Astrocyte (in vitro differentiated cells and primary cell): Measurements from ENCODE around the gene CMTM8. TPM values are rescaled to one million over a fixed set of nuclear protein-coding genes. Genes with fewer than 3 reads are reported as not detected.

Experiments
- DNase-seq: peaks from one replicate; pipeline ENCODE4 v3.0.0-alpha.2; 2010; ENCODE audit warnings: low read depth
- FAIRE-seq: peaks from 2 replicates; lab custom pipeline; 2011; peaks lifted over from hg19 to GRCh38; lab: Jason Lieb, UNC
- H2AFZ ChIP-seq: 2 replicates; pipeline ENCODE4 v1.6.0; 2012; ENCODE audit warnings: low read depth, low read length, inconsistent platforms
- H3K27ac ChIP-seq: 2 replicates; pipeline ENCODE4 v1.5.1; 2011; ENCODE audit warnings: low read depth, low read length, inconsistent platforms
- H3K27me3 ChIP-seq: 2 replicates; pipeline ENCODE4 v1.6.0; 2011; ENCODE audit warnings: low read length, inconsistent platforms; ENCODE audit not compliant: insufficient read depth
- H3K36me3 ChIP-seq: 2 replicates; pipeline ENCODE4 v1.5.1; 2011; ENCODE audit warnings: low read length, inconsistent platforms; ENCODE audit not compliant: insufficient read depth
- H3K4me1 ChIP-seq: 2 replicates; pipeline ENCODE4 v1.5.1; 2011; ENCODE audit warnings: low read length, inconsistent platforms; ENCODE audit not compliant: insufficient read depth
- H3K4me2 ChIP-seq: 2 replicates; pipeline ENCODE4 v1.6.0; 2012; ENCODE audit warnings: low read length, inconsistent platforms
- H3K4me3 ChIP-seq: 2 replicates; pipeline ENCODE4 v1.5.1; 2011; ENCODE audit warnings: low read depth, mild to moderate bottlenecking, low read length, inconsistent platforms; ENCODE audit not compliant: insufficient read depth
- H3K79me2 ChIP-seq: 2 replicates; pipeline ENCODE4 v1.6.0; 2012; ENCODE audit warnings: mild to moderate bottlenecking, low read length, inconsistent platforms; ENCODE audit not compliant: insufficient read depth
- H3K9ac ChIP-seq: 2 replicates; pipeline ENCODE4 v1.6.0; 2012; ENCODE audit warnings: mild to moderate bottlenecking, low read length, inconsistent platforms
- H3K9me3 ChIP-seq: 2 replicates; pipeline ENCODE4 v1.5.1; 2012; ENCODE audit warnings: low read depth, mild to moderate bottlenecking, low read length, inconsistent platforms; ENCODE audit not compliant: insufficient read depth
- H4K20me1 ChIP-seq: 2 replicates; pipeline ENCODE4 v1.6.0; 2012; ENCODE audit warnings: low read length, inconsistent platforms; ENCODE audit not compliant: insufficient read depth
- H3K27ac Mint-ChIP-seq: one replicate; pipeline ENCODE4 v1.8.0; 2021; ENCODE audit warnings: mild to moderate bottlenecking, mixed read lengths; ENCODE audit not compliant: unreplicated experiment
- H3K27me3 Mint-ChIP-seq: one replicate; pipeline ENCODE4 v1.8.0; 2021; ENCODE audit warnings: low read depth, mixed read lengths; ENCODE audit not compliant: unreplicated experiment
- H3K36me3 Mint-ChIP-seq: one replicate; pipeline ENCODE4 v1.8.0; 2021; ENCODE audit warnings: low read depth, mixed read lengths; ENCODE audit not compliant: unreplicated experiment
- H3K4me1 Mint-ChIP-seq: one replicate; pipeline ENCODE4 v1.8.0; 2021; ENCODE audit warnings: low read depth, mixed read lengths; ENCODE audit not compliant: unreplicated experiment
- H3K4me3 Mint-ChIP-seq: one replicate; pipeline ENCODE4 v1.8.0; 2021; ENCODE audit warnings: mild to moderate bottlenecking, moderate library complexity, mixed read lengths; ENCODE audit not compliant: unreplicated experiment
- H3K9me3 Mint-ChIP-seq: one replicate; pipeline ENCODE4 v1.8.0; 2021; ENCODE audit warnings: mild to moderate bottlenecking, mixed read lengths; ENCODE audit not compliant: unreplicated experiment
- CTCF ChIP-seq: IDR thresholded peaks from 2 replicates; pipeline ENCODE4 v1.5.1; 2011; ENCODE audit warnings: low read depth, mild to moderate bottlenecking, inconsistent platforms, low read length, moderate library complexity; ENCODE audit not compliant: insufficient read depth
- EZH2 ChIP-seq: IDR thresholded peaks from 2 replicates; pipeline ENCODE4 v1.6.1; 2012; ENCODE audit warnings: mild to moderate bottlenecking, low read length, inconsistent platforms; ENCODE audit not compliant: insufficient read depth
- total RNA-seq: library from RNA; stranded (reverse); gene quantifications from 2 replicates; pipeline ENCODE4 v1.2.1, GENCODE V29; 2021

Gene CMTM8
- total RNA-seq, 1 donor from 2014 or later = 1.6 TPM

GRCh38 chr3:32349184-32349583, 110.7 kb downstream of the CMTM8 start:
- H3K4me3 Mint-ChIP-seq = no peak overlapping the region
- DNase-seq (no peak), FAIRE-seq (no peak)
- no peaks in the 10 kb centered on the region for H3K9me3 Mint-ChIP-seq
- H3K9ac ChIP-seq = no peak overlapping the region
- no peak overlapping the region for H3K4me2 ChIP-seq
- no peaks in the 10 kb centered on the region for H3K36me3 ChIP-seq
- H3K4me1 ChIP-seq = no peaks in the 10 kb centered on the region
- H3K27me3 Mint-ChIP-seq = no peaks in the 10 kb centered on the region
- H2AFZ ChIP-seq = no peak overlapping the region
- no peak overlapping the region for H3K27ac Mint-ChIP-seq
- no peak overlapping the region for H3K4me3 ChIP-seq
- TF ChIP-seq CTCF (no peak), EZH2 (no peak)
- H3K36me3 Mint-ChIP-seq = no peaks in the 10 kb centered on the region
- no peaks in the 10 kb centered on the region for H3K79me2 ChIP-seq
- peaks cover 8% of the 10 kb centered on the region for H3K4me1 Mint-ChIP-seq
- no peaks in the 10 kb centered on the region for H3K9me3 ChIP-seq
- no peak overlapping the region for H3K27ac ChIP-seq
- no peaks in the 10 kb centered on the region for H3K27me3 ChIP-seq
- H4K20me1 ChIP-seq = no peaks in the 10 kb centered on the region

- Histone ChIP-seq H4K20me1 (no peaks in the 10 kb centered on the region), H2AFZ (no peak overlapping the region), H3K9me3 (no peaks in the 10 kb centered on the region), H3K4me2 (no peak overlapping the region), H3K4me3 (no peak overlapping the region), H3K79me2 (no peaks in the 10 kb centered on the region), H3K9ac (no peak overlapping the region), H3K27ac (no peak overlapping the region), H3K4me1 (no peaks in the 10 kb centered on the region), H3K27me3 (no peaks in the 10 kb centered on the region), H3K36me3 (no peaks in the 10 kb centered on the region)
- no peak for FAIRE-seq
- Mint-ChIP-seq H3K27ac (no peak overlapping the region), H3K9me3 (no peaks in the 10 kb centered on the region), H3K36me3 (no peaks in the 10 kb centered on the region), H3K27me3 (no peaks in the 10 kb centered on the region), H3K4me3 (no peak overlapping the region), H3K4me1 (peaks cover 11% of the 10 kb centered on the region)
- TF ChIP-seq CTCF (no peak), EZH2 (no peak)
- no peak for DNase-seq
These were observed 114.1 kb downstream of the CMTM8 start for GRCh38 chr3:32352563-32352962.

- Mint-ChIP-seq H3K27me3 (no peaks in the 10 kb centered on the region), H3K9me3 (no peaks in the 10 kb centered on the region), H3K27ac (no peak overlapping the region), H3K4me3 (no peak overlapping the region), H3K36me3 (no peaks in the 10 kb centered on the region), H3K4me1 (peaks cover 7% of the 10 kb centered on the region)
- no peaks in the 10 kb centered on the region for H3K36me3 ChIP-seq
- H3K4me2 ChIP-seq = no peak overlapping the region
- H3K27me3 ChIP-seq = no peaks in the 10 kb centered on the region
- H3K79me2 ChIP-seq = no peaks in the 10 kb centered on the region
- H3K9me3 ChIP-seq = no peaks in the 10 kb centered on the region
- H3K27ac ChIP-seq = no peak overlapping the region
- DNase-seq (no peak), FAIRE-seq (no peak)
- TF ChIP-seq CTCF (no peak), EZH2 (no peak)
- no peaks in the 10 kb centered on the region for H4K20me1 ChIP-seq
- H2AFZ ChIP-seq = no peak overlapping the region
- H3K4me1 ChIP-seq = no peaks in the 10 kb centered on the region
- H3K9ac ChIP-seq = no peak overlapping the region
- no peak overlapping the region for H3K4me3 ChIP-seq
These were observed 114.9 kb downstream of the CMTM8 start for GRCh38 chr3:32353351-32353750.
